HG03521 (cell line): ENCODE measurements around the gene CHRNA9.
"Not testable (repeated sequence)": the region's sequence is repeated elsewhere in the genome, so short reads cannot be mapped to it uniquely, and the experiment has no call there.

Experiments used
- ATAC-seq: cut with Tn5 transposase; IDR thresholded peaks from one replicate; pipeline ENCODE4 v1.9.1; 2021; ENCODE audit warnings: mild to moderate bottlenecking, moderate library complexity; ENCODE audit not compliant: unreplicated experiment

The CHRNA9 gene

GRCh38 chr4:40378619-40379018 is 43.5 kb downstream of the CHRNA9 start:
- ATAC-seq: no peak

GRCh38 chr4:40379248-40379647 is 44.1 kb downstream of the CHRNA9 start:
- no peak for ATAC-seq

GRCh38 chr4:40380647-40381046 is 45.5 kb downstream of the CHRNA9 start:
- ATAC-seq: no peak

GRCh38 chr4:40388239-40388638 is 53.1 kb downstream of the CHRNA9 start:
- no peak for ATAC-seq

- no peak for ATAC-seq
These were observed 54.9 kb downstream of the CHRNA9 start for GRCh38 chr4:40389986-40390385.

GRCh38 chr4:40392241-40392640 is 57.1 kb downstream of the CHRNA9 start:
- ATAC-seq: not testable (repeated sequence)

- no peak for ATAC-seq
These were observed 59.1 kb downstream of the CHRNA9 start for GRCh38 chr4:40394236-40394635.

- ATAC-seq: no peak
These were observed 60.2 kb downstream of the CHRNA9 start for GRCh38 chr4:40395166-40395900.

GRCh38 chr4:40395908-40396793 is 61.0 kb downstream of the CHRNA9 start:
- ATAC-seq: no peak

GRCh38 chr4:40399578-40399977 is 64.4 kb downstream of the CHRNA9 start:
- no peak for ATAC-seq

GRCh38 chr4:40401096-40401495 is 66.0 kb downstream of the CHRNA9 start:
- ATAC-seq: no peak

- ATAC-seq: no peak
These were observed 66.5 kb downstream of the CHRNA9 start for GRCh38 chr4:40401631-40402030.

GRCh38 chr4:40402556-40402955 is 67.4 kb downstream of the CHRNA9 start:
- ATAC-seq: no peak

GRCh38 chr4:40403081-40403480 is 67.9 kb downstream of the CHRNA9 start:
- ATAC-seq: no peak
